ENCODE data around the gene KRTAP16-1.

Gene KRTAP16-1

DNA sequence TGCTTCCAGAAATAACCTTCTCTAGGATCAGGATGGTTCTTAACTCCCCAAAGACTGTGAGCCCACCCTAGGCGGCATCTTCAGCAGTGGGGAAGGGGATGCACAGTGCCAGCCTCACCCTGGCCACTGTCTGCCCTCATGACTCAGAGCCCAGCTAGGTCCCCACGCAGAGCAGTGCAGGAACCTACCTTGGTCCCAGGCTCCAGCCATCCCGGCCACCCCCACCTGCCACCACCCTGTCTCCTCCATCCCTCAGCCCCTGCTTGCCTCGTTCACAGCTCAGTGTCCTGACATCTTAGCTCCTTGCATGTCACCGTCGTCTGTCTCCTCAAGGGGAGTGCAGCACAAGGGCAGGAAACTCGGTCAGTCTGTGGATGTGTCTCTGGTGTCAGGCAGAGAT lies 22.5 kb upstream of the KRTAP16-1 start:
- no peak overlapping the region for H3K4me3 ChIP-seq (ENCODE audit: low read depth, low read length)

DNA sequence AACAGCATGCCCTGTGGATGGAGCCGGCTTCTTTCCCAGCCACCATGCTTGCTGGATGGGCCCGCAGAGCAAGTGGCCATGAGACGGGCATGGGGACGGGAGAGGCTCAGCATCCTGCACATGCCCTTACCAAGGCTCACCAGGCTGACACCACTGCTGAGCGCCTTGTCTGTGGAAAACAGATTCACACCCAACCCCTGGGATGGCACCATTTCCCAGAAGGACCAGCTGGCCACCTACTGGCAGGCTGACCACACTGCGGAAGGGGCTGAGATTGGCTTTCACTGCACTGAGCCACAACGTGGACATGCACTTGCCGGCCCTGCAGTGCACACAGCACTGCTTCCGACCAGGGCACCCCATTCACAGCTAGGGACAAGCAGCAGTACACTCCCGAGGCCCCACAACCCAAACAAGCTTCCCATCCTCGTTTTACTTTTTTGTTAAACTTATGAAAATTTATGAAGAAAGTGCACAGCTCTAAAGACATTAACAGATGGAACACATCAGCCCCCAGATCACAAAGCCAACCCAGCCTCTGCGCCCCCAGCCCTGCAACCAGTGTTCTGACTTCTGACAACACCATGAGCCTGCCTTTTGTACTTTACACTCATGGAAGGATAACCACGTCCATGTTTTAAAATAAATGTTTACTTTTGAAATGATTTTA lies 20.3 kb upstream of the KRTAP16-1 start:
- H3K4me3 ChIP-seq (ENCODE audit: low read depth, low read length): no peak overlapping the region

DNA sequence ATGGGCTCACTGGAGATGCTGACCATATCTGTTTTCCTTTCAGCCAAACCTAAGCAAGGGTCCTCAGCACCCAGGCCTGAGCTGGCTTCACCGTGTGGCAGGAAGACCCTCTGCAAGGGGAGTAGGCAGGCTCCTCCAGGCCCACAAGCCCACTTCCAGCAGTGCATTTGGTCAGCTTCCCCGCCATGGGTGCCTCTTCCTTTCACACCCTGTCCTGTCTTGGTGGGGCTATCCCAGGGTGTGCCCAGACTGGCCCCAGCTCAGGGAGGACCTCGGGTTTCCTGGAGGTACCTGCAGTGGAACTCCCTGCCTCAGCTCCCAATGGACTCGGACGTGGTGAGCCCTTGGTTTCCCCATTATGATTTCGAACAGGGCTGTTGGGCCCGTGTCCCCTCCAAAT lies 19.1 kb upstream of the KRTAP16-1 start:
- no peak overlapping the region for H3K4me3 ChIP-seq (ENCODE audit: low read depth, low read length)

DNA sequence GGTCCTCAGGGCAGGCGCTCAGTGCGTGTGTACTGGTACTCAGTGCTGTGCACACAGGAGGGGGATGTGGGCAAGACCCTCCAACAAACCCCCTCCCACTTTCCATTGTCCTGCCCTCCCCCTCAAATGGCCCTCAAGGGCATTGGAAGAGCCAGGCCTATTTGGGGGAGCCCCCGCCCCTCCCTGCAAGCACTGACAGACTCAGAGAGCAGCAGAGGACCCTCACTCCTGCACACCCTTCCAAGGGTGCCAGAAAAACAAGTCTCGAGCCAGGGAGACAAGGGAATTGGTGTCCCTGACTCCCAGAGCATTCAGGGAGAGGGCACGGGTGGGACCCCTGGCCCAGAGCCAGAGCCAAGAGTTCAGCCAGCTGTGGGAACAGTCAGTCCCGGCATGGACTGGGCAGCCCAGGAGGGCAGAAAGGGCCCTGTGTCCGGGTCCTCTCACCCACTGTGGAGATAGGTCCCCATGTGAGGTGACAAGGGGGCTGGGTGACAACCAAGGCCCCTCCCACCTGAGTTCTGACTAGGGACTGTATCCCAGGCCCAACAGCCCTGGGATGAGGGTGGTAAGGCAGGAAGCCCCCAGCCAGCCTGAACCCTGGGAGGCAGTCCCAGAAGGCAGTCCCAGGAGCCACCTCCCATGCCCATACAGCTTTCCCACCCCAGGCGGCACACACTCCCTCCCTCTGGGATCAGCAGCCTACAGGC lies 18.5 kb upstream of the KRTAP16-1 start:
- no peak overlapping the region for H3K4me3 ChIP-seq (ENCODE audit: low read depth, low read length)

DNA sequence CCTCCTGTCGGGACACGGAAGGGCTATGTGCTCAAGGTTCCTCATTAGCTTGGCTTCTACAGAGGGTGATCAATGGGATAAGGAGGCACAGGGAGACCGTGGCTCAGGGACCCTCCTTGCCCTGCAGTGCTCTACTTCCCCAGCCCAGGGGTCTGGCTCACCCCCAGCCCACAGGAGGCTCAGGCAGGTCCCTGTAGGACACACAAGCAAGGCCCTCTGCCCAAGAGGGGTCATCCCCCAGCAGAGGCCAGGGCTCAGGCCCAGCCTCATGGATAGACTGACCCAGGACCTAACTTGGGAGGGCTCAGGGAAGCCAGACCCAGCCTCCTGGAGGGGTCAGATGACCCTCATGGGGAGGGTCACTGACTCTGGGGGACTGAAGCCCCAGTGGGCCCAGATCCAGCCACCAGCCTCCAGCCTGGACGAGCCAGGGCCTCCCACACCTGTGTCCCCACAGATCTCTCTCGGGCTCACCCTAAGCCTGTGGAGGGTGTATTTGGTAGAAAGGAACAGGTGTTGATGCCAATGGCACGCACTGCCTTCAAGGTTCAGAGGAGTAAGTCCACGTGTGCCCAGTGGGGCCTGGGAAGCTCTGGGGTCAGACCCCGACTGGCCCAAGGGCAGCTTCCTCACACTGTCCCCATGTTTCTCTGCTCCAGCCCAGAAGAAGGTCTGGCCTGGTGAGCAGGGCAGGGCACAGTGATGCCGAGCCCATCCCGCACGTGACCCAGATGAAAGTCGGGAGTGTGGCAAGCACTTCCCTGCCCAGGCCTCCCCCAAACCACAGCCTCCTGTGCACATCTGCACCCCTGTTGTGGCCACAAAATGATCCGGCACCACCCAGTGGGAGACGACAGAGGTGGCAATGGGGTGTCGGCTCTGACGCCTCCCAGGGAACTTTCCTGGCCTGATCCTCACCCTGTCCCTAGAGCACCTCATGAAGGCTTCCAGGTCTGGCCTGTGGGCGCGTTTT lies 17.4 kb upstream of the KRTAP16-1 start:
- H3K4me3 ChIP-seq (ENCODE audit: low read depth, low read length): no peak overlapping the region

DNA sequence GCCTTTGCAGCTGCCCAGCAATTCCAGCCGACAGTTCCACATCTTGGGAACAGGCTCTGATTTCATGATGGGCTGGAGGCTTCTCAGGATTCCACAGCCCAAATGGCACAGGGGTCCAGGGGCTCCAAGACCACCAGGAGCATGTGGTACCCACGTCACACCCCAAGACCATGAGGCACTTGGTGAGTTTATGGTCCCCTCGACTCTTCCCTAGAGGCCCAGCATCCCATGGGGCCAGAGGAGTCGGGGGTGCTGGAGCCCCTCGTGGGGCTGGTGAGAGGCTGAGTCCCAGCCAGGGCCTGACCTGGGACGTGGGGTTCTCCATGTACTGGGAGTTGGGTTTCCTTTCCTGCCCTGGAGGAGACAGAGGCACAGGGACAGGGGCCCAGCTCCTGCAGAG lies 16.5 kb upstream of the KRTAP16-1 start:
- no peak overlapping the region for H3K4me3 ChIP-seq (ENCODE audit: low read depth, low read length)

DNA sequence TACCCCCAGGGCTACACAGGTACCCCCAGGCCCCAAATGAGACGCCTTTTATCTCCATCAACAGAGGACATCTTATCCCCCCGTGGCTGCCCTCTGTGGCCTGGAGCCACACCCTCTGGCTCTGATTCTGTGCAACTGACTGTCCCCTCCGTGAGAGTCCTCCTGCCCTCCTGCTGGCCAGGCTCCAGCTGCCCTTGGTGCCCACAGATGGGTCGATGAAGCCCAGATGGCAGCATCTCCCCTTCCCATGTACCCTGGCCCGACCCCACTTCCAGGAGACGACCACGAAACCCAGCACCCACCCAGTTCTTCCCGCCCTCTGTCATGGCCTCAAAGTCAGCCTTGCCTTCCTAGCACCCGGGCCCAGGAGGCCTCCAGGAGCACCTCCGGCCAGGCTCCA lies 16.0 kb upstream of the KRTAP16-1 start:
- no peak overlapping the region for H3K4me3 ChIP-seq (ENCODE audit: low read depth, low read length)

DNA sequence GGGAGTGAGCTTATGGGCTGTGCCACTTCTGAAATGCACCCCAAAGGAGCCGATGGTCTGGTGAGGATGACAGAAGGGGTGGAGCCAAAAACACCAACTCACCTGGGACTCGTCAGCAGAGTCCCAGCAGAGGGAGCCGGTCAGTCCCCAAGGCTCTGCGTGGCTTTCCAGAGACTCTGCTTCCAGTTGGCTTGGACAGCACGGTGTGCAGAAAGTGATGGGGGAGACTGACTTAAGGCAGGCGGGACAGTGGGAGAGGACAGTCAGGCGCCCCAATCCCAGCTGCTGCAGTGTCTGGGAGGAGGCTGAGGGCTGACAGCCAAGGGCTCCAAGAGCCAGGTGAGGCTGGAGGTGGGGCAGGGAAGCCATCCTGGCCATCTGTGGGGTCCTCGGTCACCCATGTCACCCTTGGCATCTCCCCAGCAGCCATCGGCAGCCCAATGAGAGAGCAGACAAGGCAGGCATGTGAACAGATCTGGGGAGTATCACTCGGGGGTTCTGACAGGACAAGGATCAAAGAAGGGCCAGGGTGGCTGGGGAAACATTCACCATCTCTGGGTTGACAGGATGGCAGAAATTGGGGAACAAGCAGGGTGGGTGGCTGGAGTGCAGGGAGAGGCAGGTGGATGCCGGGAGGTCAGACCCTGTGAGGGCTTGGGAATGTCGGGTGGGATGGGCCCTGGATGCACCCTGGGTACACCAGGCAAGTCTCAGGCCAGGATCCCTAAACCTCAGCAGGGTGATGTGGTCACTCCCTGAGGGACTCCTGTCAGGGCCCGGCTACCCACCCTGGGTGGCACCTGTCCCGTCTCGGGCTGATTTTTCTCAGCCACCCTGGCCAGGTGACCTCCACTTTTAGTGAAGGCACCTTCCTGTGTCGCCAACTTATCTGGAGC lies 15.3 kb upstream of the KRTAP16-1 start:
- H3K4me3 ChIP-seq (ENCODE audit: low read depth, low read length): no peak overlapping the region

DNA sequence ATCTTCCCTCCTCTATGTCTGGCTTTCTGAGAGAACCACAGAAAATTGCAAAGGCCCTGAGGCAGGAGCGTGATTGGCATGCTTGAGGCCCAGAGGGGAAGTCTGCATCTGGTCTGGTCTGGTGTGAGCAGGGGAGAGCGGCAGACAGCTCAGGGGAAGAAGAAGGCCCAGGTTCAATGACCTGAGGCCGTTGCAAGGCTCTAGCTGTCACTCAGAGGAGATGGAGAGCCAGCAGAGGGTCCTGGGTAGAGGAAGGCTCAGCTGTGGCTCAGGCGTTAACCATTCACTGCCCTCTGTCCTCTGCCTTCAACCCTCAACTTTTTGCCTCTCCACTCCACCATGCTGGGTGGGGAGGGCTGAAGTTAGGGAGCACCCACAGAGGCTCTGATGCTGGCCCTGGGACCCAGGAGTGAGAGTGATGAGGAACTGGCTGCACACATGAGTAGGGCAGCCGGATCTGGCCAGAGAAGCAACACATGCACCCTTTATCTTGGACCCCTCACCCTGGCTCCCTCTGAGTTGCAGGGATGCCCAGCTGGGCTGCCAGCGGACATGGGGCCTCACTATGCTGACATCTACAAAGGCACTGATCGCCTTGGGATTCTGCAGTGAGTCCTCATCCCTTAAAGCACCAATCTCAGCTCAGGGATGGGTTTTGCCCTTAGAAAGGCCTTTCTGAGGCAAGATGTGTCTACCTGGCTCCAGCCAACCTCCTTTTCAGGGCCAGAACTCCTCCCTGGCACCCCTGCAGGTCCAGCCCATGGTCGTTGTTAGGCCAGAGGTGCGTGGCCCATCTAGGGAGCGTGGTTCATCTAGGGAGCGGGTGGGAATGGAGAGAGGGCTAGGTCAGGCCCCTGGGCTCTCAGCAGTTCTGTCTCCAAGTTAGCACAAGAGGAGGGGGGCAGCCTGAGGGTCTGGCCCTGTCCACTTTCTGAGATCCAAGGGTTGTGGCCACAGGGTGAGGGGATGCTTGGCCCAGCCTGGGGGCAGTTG lies 14.1 kb upstream of the KRTAP16-1 start:
- no peak overlapping the region for H3K4me3 ChIP-seq (ENCODE audit: low read depth, low read length)

DNA sequence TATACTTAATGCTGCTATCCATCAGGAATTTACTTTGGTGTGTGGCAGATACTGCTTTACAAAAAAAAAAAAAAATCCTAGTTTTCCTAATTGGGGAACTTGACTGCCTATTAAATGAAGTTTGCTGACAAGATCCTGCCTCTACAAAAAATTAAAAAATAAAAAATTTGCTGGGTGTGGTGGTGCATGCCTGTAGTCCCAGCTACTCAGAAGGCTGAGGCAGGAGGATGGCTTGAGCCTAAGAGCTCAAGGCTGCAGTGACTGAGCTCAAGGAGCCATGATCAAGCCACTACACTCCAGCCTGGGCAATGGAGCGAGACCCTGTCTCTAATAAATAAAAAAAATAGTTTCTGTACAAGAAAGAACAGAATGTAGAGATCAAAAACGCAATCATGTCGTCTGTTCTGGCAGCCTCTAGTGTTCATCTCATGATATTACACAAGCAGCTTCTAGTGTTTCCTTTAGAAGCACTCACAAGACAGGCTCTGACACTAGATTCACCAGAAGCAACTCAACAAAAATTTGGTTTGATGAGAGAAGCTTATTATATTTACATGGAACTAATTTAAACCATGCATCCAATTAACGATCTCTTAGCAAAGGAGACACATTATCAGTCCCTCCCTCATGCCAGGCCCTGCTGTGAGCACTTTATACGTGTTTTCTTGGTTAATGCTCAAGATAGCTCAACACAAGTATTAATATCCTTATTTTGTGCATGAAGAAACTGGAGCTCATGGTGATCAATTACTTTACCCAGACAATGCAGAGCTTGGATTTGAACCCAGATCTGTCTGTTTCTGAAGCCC lies 13.2 kb upstream of the KRTAP16-1 start:
- no peak overlapping the region for H3K4me3 ChIP-seq (ENCODE audit: low read depth, low read length)

DNA sequence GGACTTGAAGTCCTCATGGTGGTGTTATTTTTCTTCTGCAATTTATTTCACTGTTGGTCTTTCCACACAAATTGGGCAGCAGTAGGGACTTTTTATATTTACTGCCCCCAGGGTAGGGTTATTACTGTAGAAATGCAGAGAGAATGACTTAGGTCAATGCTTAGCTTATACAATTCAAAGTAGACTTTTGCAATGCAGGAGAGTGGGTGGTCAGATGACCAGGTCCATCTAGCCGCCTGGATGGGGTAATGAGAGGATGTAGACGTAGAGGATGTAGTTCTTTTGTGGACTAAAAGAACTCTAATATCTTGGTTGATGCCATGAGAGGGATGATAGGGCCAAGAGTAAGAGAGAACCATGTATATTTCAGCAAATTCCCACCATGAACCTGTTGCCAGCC lies 9.1 kb upstream of the KRTAP16-1 start:
- H3K4me3 ChIP-seq (ENCODE audit: low read depth, low read length): no peak overlapping the region

DNA sequence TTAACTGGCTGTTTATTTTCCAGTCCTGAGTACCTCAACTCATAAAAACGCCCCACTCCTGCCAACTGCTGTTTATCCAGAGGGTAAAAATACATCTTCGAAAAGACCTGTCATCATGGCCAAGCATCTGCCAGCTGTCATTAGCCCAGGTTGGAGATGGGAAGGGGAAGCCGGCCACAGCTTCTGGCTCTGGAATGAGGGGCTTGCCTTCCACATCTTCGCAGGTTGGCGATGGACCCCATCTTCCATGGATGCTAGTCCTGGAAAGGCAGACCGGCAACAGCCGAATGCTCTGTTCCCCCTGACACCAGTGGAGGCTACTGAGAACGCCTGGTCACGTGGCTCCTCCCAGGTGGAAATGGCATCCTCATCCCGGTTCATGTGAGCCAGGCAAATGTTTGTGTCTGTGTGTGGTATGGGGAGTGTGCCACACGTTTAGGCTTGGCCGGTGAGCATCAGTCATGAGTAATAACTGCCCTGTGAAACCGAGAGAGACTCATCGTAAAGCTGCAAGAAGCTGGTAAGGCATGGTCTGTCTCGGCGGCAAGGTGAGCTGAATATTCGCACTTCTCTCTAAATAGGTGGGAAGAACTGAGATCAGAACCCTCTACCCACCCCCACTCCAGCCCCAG lies 6.8 kb upstream of the KRTAP16-1 start:
- H3K4me3 ChIP-seq (ENCODE audit: low read depth, low read length): no peak overlapping the region

DNA sequence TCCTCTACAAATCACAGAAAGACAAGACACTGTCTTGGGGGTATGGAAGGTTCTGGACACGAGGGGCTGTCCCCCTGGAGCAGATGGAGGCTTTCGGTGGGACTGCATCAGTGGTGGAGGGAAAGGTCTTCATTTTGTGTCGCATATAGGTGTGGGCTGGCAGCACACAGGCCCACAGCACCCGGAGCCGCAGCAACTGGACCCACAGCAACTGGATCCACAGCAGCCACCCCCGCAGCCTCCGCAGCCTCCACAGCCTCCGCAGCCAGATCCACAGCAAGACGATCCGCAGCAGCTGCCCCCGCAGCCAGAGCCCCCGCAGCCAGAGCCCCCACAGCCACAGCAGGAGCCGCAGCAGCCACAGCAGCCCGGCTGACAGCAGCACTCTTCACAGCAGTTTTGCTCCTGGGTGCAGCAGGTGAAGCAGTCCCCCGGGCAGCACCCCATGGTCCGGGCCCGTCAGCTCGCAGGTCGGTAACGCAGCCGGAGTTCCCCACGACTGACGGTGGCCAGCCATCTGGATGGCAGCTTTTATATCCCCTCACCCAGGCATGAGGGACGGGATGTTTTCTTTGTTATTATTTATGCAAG lies 6.2 kb upstream of the KRTAP16-1 start, which contains the start of gene KRTAP17-1:
KRTAP17-1 (minus strand) TSS at position 507 of the 591 bp plus-strand sequence; CDS start at position 447, 60 bp downstream.
- no peak within 1 kb of the TSS for H3K4me3 ChIP-seq (ENCODE audit: low read depth, low read length)

DNA sequence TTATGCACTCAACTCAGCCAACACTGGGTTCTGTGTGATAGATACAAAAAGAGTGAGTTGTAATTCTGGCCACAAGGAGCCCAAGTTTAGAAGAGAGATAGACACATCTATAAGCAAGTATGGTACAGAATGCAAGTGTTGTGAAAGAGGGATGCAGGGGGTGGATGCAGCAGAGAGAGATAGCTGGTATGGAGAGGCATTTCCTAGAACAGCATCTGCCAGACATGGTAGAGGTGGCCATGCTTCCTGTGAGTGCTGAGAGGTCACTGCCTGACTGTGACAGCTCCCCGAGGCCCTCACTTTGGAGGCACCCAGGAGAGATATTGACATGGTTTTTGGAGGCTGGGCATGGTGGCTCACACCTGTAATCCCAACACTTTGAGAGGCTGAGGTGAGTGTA lies 2.0 kb upstream of the KRTAP16-1 start:
- H3K4me3 ChIP-seq (ENCODE audit: low read depth, low read length): no peak overlapping the region

DNA sequence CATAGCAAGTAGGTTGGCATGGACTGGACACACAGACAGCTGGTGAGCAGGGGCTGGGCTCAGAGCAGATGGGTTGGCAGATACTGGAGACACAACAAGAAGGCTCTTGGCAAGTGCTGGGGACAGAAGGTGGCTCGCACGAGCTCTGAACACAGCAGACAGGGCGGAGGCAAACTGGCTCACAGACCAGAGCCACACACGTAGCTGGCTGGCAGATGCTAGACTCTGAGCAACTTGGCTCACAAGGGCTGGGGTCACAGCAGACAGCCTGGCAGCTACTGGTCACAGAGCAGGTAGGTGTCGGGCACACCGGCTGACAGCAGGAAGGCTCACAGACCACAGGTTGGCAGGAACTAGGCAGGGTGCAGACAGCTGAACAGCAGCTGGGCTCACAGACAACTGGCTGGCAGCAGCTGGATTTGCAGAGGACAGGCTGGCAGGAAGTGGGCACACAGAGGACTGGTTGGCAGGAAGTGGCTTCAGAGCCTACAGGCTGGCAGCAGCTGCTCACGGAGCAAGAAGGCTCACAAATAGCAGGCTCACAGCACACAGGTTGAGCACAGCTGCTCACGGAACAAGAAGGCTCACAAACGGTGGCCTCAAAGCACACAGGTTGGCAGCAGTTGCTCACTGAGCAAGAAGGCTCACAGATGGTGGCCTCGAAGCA lies 725 bp downstream of the KRTAP16-1 start:
- H3K4me3 ChIP-seq (ENCODE audit: low read depth, low read length): no peak overlapping the region

DNA sequence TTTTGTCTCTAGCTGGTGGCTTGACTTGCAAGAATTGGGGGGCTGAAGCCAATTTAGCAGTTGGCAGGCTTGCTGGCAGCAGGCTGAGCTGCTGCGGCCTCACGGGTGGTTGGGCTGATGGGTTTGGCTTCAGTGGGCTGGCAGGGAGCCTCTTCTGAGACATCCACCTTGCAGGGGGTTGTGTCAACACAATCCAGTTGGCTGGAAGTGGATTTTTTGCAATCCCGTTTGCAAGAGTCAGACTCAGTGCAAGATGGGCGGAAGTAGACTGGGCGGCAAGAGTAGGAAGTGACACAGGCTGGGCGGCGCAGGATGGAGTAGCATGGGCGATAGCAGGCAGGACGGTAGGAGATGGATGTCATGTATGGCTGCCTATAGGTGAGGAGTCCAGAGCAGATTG lies 1.5 kb downstream of the KRTAP16-1 start:
- no peak overlapping the region for H3K4me3 ChIP-seq (ENCODE audit: low read depth, low read length)

DNA sequence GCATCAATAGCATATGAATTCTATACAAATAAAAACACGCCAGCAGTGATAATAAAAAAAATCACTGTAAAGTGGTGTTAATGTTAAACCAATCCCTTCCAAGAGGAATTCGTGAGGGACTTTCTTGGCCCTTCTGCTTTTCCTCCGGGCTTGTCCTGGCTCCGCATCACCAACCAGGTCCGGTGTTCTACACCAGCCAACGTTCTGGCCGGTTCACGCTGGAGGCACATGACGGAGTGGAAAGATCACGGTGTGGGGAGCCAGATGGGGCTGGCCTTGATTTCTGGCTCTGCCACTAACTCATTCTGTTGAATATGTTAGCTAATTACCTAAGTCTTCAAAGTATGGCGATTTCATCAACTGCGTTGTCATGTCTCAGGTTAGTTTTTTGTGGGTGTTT lies 5.0 kb downstream of the KRTAP16-1 start:
- no peak overlapping the region for H3K4me3 ChIP-seq (ENCODE audit: low read depth, low read length)

Data from iPS-11a (cell line).